K562 (cell line): ENCODE results near the gene BOLL. TPM values are rescaled to one million over a fixed set of nuclear protein-coding genes. Genes with fewer than 3 reads are reported as not detected.

ENCODE experiments used
- ATAC-seq: fragments of 200-7000 bp; cut with Tn5 transposase; 3 replicates; pipeline ENCODE4 v1.9.1; 2020; ENCODE audit warnings: moderate library complexity
- BruUV-seq: library from RNA; stranded (reverse); fragments of 400-500 nt; replicated peaks from 2 replicates; lab custom pipeline; 2021; lab: Mats Ljungman, UMichigan
- CTCF ChIA-PET: fragments of 300-600 bp; formaldehyde crosslinking; extraction: SDS; loops from one replicate; lab custom pipeline; 2021; ENCODE audit warnings: low intra/inter-chr PET ratio; lab: Yijun Ruan, JAX
- POLR2A ChIA-PET: fragments of 300-600, 350-650 bp; sonication (Branson Sonifier 250); formaldehyde crosslinking; extraction: SDS; loops from one replicate; lab custom pipeline; 2021; ENCODE audit warnings: antibody characterized with exemption, inconsistent platforms; lab: Yijun Ruan, JAX
- DNase-seq, 4 experiments: peaks; one replicate each; pipeline versions ENCODE4 v3.0.0 to v3.0.0-alpha.2; 2011 to 2018; ENCODE audit warnings: low spot score in 3 of 4, mixed read lengths in 3 of 4; ENCODE audit errors: extremely low read depth in 1 of 4
- FAIRE-seq: peaks from 2 replicates; lab custom pipeline; 2011; peaks lifted over from hg19 to GRCh38; lab: Jason Lieb, UNC
- H2AFZ ChIP-seq: 2 replicates; pipeline ENCODE4 v1.6.0; 2011; ENCODE audit warnings: low read depth, low read length, control low read depth, inconsistent platforms
- H3K27ac ChIP-seq: fragments of 200-600 bp; 3 replicates; pipeline ENCODE4 v1.8.0; 2011; ENCODE audit warnings: low read depth, mild to moderate bottlenecking, control low read depth, inconsistent platforms, low read length, moderate library complexity, mixed read lengths; ENCODE audit errors: extremely low read depth
- H3K27me3 ChIP-seq, 2 experiments: fragments of 300-600 bp in 1 of 2; 2 replicates in 1 of 2; 3 replicates in 1 of 2; pipeline versions ENCODE4 v1.6.0 to v1.8.0; 2011; ENCODE audit warnings: inconsistent platforms in 2 of 2, low read length in 2 of 2, mild to moderate bottlenecking in 1 of 2, mixed read lengths in 1 of 2, moderate library complexity in 1 of 2; ENCODE audit not compliant: control insufficient read depth in 2 of 2, insufficient read depth in 2 of 2
- H3K36me3 ChIP-seq: fragments of 300-600 bp; 3 replicates; pipeline ENCODE4 v1.8.0; 2011; ENCODE audit warnings: mild to moderate bottlenecking, low read length, inconsistent platforms; ENCODE audit not compliant: control insufficient read depth, insufficient read depth
- H3K4me1 ChIP-seq, 2 experiments: fragments of 200-600 bp in 1 of 2; replicated peaks in 1 of 2; 2 replicates in 1 of 2; 3 replicates in 1 of 2; pipeline versions ENCODE4 v1.5.1 to v1.8.0; 2011; ENCODE audit warnings: inconsistent platforms in 2 of 2, low read length in 2 of 2, mild to moderate bottlenecking in 1 of 2, mixed read lengths in 1 of 2, moderate library complexity in 1 of 2; ENCODE audit not compliant: control insufficient read depth in 2 of 2, insufficient read depth in 2 of 2
- H3K4me2 ChIP-seq: 2 replicates; pipeline ENCODE4 v1.6.1; 2011; ENCODE audit warnings: low read length, control low read depth, inconsistent platforms, mixed read lengths; ENCODE audit not compliant: insufficient read depth
- H3K4me3 ChIP-seq: fragments of 200-600 bp; sonication (generic), shearing (Covaris generic); 2 replicates; pipeline ENCODE4 v1.5.1; 2016; ENCODE audit warnings: control low read depth, inconsistent platforms
- H3K79me2 ChIP-seq: fragments of 200-600 bp; 3 replicates; pipeline ENCODE4 v1.8.0; 2011; ENCODE audit warnings: low read length, inconsistent platforms; ENCODE audit not compliant: control insufficient read depth, insufficient read depth
- H3K9ac ChIP-seq, 2 experiments: 2 replicates each; pipeline versions ENCODE4 v1.6.0 to v1.6.1; 2011; ENCODE audit warnings: low read depth in 2 of 2, low read length in 2 of 2, control low read depth in 1 of 2, inconsistent platforms in 1 of 2, mild to moderate bottlenecking in 1 of 2, mixed read lengths in 1 of 2; ENCODE audit not compliant: insufficient read depth in 1 of 2
- H3K9me1 ChIP-seq: one replicate; pipeline ENCODE4 v1.6.0; 2011; ENCODE audit warnings: inconsistent platforms, mild to moderate bottlenecking, low read length, moderate library complexity; ENCODE audit not compliant: control insufficient read depth, insufficient read depth
- H3K9me3 ChIP-seq: replicated peaks from 2 replicates; pipeline ENCODE4 v1.5.1; 2011; ENCODE audit warnings: low read depth, low read length, inconsistent platforms; ENCODE audit not compliant: control insufficient read depth, insufficient read depth
- H4K20me1 ChIP-seq: replicated peaks from 2 replicates; pipeline ENCODE4 v1.6.1; 2011; ENCODE audit warnings: low read length, inconsistent platforms, mixed read lengths; ENCODE audit not compliant: control insufficient read depth, insufficient read depth
- EGR1 ChIP-seq: fragments of 450-650 bp; conservative IDR thresholded peaks from 2 replicates; pipeline ENCODE4 v1.6.1; 2017; ENCODE audit warnings: mild to moderate bottlenecking
- PHF21A ChIP-seq: fragments of 450-650 bp; IDR thresholded peaks from 2 replicates; pipeline ENCODE4 v1.6.1; 2017; ENCODE audit warnings: low read depth, borderline replicate concordance
- POLR2H ChIP-seq: IDR thresholded peaks from 2 replicates; pipeline ENCODE4 v1.6.1; 2016; ENCODE audit warnings: missing genetic modification characterization, low read depth, mild to moderate bottlenecking, control low read depth, missing compliant biosample characterization, moderate library complexity
- RBM25 ChIP-seq: fragments of 200-400 bp; formaldehyde crosslinking; IDR thresholded peaks from 2 replicates; pipeline ENCODE4 v1.6.1; 2018; ENCODE audit warnings: low read length, low read depth, moderate library complexity; ENCODE audit not compliant: severe bottlenecking
- TEAD2 ChIP-seq: fragments of 450-650 bp; IDR thresholded peaks from 2 replicates; pipeline ENCODE4 v1.6.1; 2016; ENCODE audit warnings: missing genetic modification characterization, control low read depth, missing compliant biosample characterization
- WGBS: fragments of 100-300 bp; shearing (Covaris generic); methylation state at CpG from one replicate; pipeline ENCODE4 v1.1.6; 2016; ENCODE audit warnings: low coverage, mixed read lengths; ENCODE audit not compliant: insufficient coverage; ENCODE audit errors: missing lambda C conversion rate; 5-methylcytosine and 5-hydroxymethylcytosine counted together
- in situ Hi-C: fragments of 300-500 bp; cut with MboI; formaldehyde crosslinking; loops from 4 replicates; pipeline ENCODE4 v1.15.0; 2018; ENCODE audit warnings: inconsistent platforms, mixed read lengths
- intact Hi-C: fragments of 100-400 bp; cut with micrococcal nuclease; formaldehyde crosslinking; loops from 2 replicates; pipeline ENCODE4 v1.14.2; 2022
- polyA plus RNA-seq, 8 experiments: library from polyadenylated mRNA; depleted of rRNA in 4 of 8; stranded (reverse) in 5 of 8; unstranded in 3 of 8; fragments of >200 nt; fragmentation: Nextera tagmentation in 2 of 8; fragmentation: Illumina TruSeq in 1 of 8; extraction: Ambion mirVana in 2 of 8; extraction: Trizol in 1 of 8; gene quantifications; 2 replicates each; pipeline versions ENCODE4 v1.2.1 to v1.2.3, GENCODE V29; 2011 to 2014; ENCODE audit warnings: inconsistent platforms in 1 of 8, missing spikeins in 1 of 8
- total RNA-seq, 7 experiments: library from RNA; depleted of rRNA in 6 of 7; stranded (reverse); fragments of >200 nt in 6 of 7; fragmentation: Illumina TruSeq in 2 of 7; extraction: Trizol in 2 of 7; gene quantifications; 2 replicates each; pipeline versions ENCODE4 v1.2.1 to v1.2.3, GENCODE V29; 2011 to 2021; ENCODE audit warnings: low replicate concordance in 1 of 7
- TF ChIP-seq, protein P1 (sequence below), 2 experiments: fragments of 450-650 bp; IDR thresholded peaks; 2 replicates each; pipeline ENCODE4 v1.6.1; 2016; ENCODE audit warnings: mild to moderate bottlenecking in 2 of 2, borderline replicate concordance in 1 of 2, low read depth in 1 of 2, moderate library complexity in 1 of 2
- TF ChIP-seq, protein P2 (sequence below): fragments of 450-650 bp; conservative IDR thresholded peaks from 2 replicates; pipeline ENCODE4 v1.6.1; 2016; ENCODE audit warnings: missing genetic modification characterization, low read depth, mild to moderate bottlenecking, control low read depth, missing compliant biosample characterization
- TF ChIP-seq, protein P3 (sequence below), 2 experiments: IDR thresholded peaks in 1 of 2; conservative IDR thresholded peaks in 1 of 2; 2 replicates each; pipeline ENCODE4 v1.6.1; 2016; ENCODE audit warnings: low read depth in 2 of 2, mild to moderate bottlenecking in 1 of 2, missing compliant biosample characterization in 1 of 2, missing genetic modification characterization in 1 of 2, moderate library complexity in 1 of 2

The BOLL gene
- total and polyA plus RNA-seq, 9 of the 15 experiments (the other 6 are each of a cell fraction or from before 2014, with no cell fraction given): 0.11 to 0.55 (median 0.19) TPM; not detected in 1

DNA sequence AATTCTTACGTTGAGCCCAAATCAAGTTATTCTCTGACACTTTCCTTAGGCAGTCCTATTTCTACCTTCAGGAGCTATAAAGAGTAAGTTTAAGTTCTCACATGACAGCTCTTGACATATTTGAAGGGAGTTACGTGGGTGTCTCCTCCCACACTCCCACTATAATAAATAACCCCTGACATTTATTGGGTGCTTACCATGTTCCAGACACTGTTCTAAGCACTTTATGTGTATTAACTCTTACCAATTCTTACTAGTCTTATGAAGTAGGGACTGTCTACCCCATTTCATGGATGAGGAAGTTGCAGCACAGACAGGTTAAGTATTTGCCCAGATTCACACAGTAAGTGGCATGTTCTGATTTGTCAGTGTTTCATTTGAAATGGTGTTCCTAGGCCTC lies 37.2 kb upstream of the BOLL start:
- Histone ChIP-seq H3K79me2 (peaks cover 60% of the 10 kb centered on the region; the same call in 2 of the 3 replicates), H3K9me1 (no peaks in the 10 kb centered on the region), H3K36me3 (peaks cover 13% of the 10 kb centered on the region; the same call in 2 of the 3 replicates), H3K27me3 (no peaks in the 10 kb centered on the region), H3K4me2 (peak overlapping the region; percentile 44), H2AFZ (peak overlapping the region; percentile 74), H3K27ac (peak overlapping the region; percentile 69), H3K9me3 (no peaks in the 10 kb centered on the region), H3K4me1 (peaks cover 0 to 19% of the 10 kb centered on the region in 2 experiments; a peak in 2 of 5 replicates), H4K20me1 (no peaks in the 10 kb centered on the region), H3K4me3 (no peak overlapping the region), H3K9ac (peak overlapping the region in 1 of 2 experiments; percentile 44; a peak in 2 of 4 replicates)
- peak; percentile 31 for ATAC-seq
- CTCF ChIA-PET: no interaction called here
- WGBS: 23% methylated on average over 2 of the region's 2 CpGs
- no peak for FAIRE-seq
- BruUV-seq: no TSS peak
- POLR2A ChIA-PET: no interaction called here
- intact Hi-C loops: no loop called here
- DNase-seq: no peak
- in situ Hi-C loops: no loop called here
- TF ChIP-seq TEAD2 (no peak), PHF21A (peak; percentile 79; the same call in 1 of the 2 replicates), POLR2H (no peak), RBM25 (peak; percentile 49), EGR1 (peak; percentile 73)
- TF ChIP-seq, protein P1, sequence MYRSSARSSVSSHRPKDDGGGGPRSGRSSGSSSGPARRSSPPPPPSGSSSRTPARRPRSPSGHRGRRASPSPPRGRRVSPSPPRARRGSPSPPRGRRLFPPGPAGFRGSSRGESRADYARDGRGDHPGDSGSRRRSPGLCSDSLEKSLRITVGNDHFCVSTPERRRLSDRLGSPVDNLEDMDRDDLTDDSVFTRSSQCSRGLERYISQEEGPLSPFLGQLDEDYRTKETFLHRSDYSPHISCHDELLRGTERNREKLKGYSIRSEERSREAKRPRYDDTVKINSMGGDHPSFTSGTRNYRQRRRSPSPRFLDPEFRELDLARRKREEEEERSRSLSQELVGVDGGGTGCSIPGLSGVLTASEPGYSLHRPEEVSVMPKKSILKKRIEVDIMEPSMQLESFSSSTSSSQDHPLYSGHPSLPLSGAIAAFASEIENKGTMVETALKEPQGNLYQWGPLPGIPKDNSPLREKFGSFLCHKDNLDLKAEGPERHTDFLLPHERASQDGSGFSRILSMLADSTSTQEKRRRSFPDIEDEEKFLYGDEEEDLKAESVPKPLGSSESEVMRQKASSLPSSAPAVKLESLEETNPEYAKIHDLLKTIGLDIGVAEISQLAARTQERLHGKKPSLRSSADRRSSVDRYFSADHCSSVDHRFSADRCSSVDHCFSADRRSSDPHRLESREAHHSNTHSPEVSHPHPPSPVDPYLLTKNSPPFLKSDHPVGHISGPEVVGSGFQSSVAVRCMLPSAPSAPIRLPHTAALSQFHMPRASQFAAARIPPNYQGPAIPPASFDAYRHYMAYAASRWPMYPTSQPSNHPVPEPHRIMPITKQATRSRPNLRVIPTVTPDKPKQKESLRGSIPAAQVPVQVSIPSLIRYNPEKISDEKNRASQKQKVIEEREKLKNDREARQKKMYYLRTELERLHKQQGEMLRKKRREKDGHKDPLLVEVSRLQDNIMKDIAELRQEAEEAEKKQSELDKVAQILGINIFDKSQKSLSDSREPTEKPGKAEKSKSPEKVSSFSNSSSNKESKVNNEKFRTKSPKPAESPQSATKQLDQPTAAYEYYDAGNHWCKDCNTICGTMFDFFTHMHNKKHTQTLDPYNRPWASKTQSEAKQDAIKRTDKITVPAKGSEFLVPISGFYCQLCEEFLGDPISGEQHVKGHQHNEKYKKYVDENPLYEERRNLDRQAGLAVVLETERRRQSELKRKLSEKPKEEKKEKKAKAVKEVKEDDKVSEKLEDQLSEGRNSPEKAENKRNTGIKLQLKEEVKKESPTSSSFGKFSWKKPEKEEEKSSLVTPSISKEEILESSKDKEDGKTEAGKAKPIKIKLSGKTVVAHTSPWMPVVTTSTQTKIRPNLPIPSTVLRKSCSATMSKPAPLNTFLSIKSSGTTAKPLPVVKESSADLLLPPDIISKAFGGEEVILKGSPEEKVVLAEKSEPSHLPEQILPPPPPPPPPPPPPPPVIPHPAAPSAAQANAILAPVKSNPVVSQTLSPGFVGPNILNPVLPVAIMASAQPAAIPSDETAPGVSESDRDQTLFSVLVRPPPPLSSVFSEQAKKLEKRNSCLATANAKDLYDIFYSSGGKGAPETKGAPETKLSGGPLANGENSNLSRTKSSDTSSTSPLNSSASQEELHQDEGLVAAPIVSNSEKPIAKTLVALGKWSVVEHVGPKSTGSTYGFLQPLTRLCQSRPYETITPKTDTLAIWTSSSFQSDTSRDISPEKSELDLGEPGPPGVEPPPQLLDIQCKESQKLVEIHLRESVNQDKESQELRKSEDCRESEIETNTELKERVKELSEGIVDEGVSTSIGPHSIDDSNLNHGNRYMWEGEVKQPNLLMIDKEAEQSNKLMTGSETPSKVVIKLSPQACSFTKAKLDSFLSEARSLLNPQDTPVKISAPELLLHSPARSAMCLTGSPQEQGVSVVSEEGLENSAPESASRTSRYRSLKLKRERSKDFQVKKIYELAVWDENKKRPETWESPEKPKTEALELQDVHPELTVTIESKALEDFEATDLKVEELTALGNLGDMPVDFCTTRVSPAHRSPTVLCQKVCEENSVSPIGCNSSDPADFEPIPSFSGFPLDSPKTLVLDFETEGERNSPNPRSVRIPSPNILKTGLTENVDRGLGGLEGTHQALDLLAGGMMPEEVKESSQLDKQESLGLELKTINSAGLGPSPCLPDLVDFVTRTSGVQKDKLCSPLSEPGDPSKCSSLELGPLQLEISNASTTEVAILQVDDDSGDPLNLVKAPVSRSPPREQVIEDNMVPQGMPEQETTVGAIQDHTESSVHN (IDR thresholded peaks at IDR 0.05; ENCODE audit: borderline replicate concordance in 1 of 2, low read depth in 1 of 2): no peak
- TF ChIP-seq, protein P2, sequence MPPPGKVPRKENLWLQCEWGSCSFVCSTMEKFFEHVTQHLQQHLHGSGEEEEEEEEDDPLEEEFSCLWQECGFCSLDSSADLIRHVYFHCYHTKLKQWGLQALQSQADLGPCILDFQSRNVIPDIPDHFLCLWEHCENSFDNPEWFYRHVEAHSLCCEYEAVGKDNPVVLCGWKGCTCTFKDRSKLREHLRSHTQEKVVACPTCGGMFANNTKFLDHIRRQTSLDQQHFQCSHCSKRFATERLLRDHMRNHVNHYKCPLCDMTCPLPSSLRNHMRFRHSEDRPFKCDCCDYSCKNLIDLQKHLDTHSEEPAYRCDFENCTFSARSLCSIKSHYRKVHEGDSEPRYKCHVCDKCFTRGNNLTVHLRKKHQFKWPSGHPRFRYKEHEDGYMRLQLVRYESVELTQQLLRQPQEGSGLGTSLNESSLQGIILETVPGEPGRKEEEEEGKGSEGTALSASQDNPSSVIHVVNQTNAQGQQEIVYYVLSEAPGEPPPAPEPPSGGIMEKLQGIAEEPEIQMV: no peak
- TF ChIP-seq, protein P3, sequence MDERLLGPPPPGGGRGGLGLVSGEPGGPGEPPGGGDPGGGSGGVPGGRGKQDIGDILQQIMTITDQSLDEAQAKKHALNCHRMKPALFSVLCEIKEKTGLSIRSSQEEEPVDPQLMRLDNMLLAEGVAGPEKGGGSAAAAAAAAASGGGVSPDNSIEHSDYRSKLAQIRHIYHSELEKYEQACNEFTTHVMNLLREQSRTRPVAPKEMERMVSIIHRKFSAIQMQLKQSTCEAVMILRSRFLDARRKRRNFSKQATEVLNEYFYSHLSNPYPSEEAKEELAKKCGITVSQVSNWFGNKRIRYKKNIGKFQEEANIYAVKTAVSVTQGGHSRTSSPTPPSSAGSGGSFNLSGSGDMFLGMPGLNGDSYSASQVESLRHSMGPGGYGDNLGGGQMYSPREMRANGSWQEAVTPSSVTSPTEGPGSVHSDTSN (CRISPR knock-in tag; IDR thresholded peaks at IDR 0.05; ENCODE audit: low read depth): no peak
- TF ChIP-seq, protein P3 (tag; conservative IDR thresholded peaks at IDR 0.05; ENCODE audit: low read depth): peak; percentile 82
